IMR-90 (cell line): ENCODE measurements around the gene SH3RF3. TPM values are rescaled to one million over a fixed set of nuclear protein-coding genes. Genes with fewer than 3 reads are reported as not detected.

Experiments used
- ATAC-seq: fragments of 200-7000 bp; cut with Tn5 transposase; 2 replicates; pipeline ENCODE4 v1.9.1; 2020; ENCODE audit warnings: low read depth, mild to moderate bottlenecking, moderate library complexity
- BruUV-seq: library from RNA; stranded (reverse); fragments of 400-500 nt; replicated peaks from 2 replicates; lab custom pipeline; 2021; lab: Mats Ljungman, UMichigan
- CTCF ChIA-PET: fragments of 300-600 bp; formaldehyde crosslinking; extraction: SDS; loops from one replicate; lab custom pipeline; 2021; ENCODE audit warnings: antibody characterized with exemption; lab: Yijun Ruan, JAX
- POLR2A ChIA-PET: fragments of 300-600 bp; sonication (Branson Sonifier 250); formaldehyde crosslinking; loops from one replicate; lab custom pipeline; 2022; ENCODE audit warnings: antibody characterized with exemption; ENCODE audit not compliant: unreplicated experiment; lab: Charles Lee
- DNase-seq: peaks from one replicate; pipeline ENCODE4 v3.0.0; 2013
- H2AFZ ChIP-seq: replicated peaks from 2 replicates; pipeline ENCODE3; 2013; ENCODE audit warnings: low read length, mild to moderate bottlenecking; ENCODE audit not compliant: poor library complexity
- H2AK5ac ChIP-seq: 2 replicates; pipeline ENCODE4 v1.6.1; 2013; ENCODE audit warnings: low read depth, low read length, inconsistent platforms
- H2AK9ac ChIP-seq: replicated peaks from 2 replicates; pipeline ENCODE3; 2013; ENCODE audit warnings: mild to moderate bottlenecking, low read depth, low read length, moderate library complexity; ENCODE audit not compliant: poor library complexity
- H2BK120ac ChIP-seq: 2 replicates; pipeline ENCODE4 v1.6.1; 2013; ENCODE audit warnings: low read depth, low read length, inconsistent platforms
- H2BK15ac ChIP-seq: 3 replicates; pipeline ENCODE4 v1.6.1; 2013; ENCODE audit warnings: low read depth, low read length, inconsistent platforms
- H2BK20ac ChIP-seq: 2 replicates; pipeline ENCODE4 v1.6.1; 2013; ENCODE audit warnings: low read depth, mild to moderate bottlenecking, inconsistent platforms, low read length, moderate library complexity
- H2BK5ac ChIP-seq: 2 replicates; pipeline ENCODE4 v1.6.1; 2013; ENCODE audit warnings: mild to moderate bottlenecking, low read depth, low read length, inconsistent platforms; ENCODE audit not compliant: poor library complexity, severe bottlenecking
- H3K14ac ChIP-seq: replicated peaks from 2 replicates; pipeline ENCODE4 v1.6.1; 2013; ENCODE audit warnings: low read depth, low read length, inconsistent platforms
- H3K18ac ChIP-seq: 2 replicates; pipeline ENCODE4 v1.6.1; 2013; ENCODE audit warnings: low read depth, low read length, control low read depth
- H3K23ac ChIP-seq: 2 replicates; pipeline ENCODE4 v1.6.1; 2013; ENCODE audit warnings: low read depth, low read length, inconsistent platforms
- H3K27ac ChIP-seq: 2 replicates; pipeline ENCODE4 v1.5.1; 2013; ENCODE audit warnings: mild to moderate bottlenecking, control low read depth, low read length; ENCODE audit not compliant: insufficient read depth
- H3K27me3 ChIP-seq: 2 replicates; pipeline ENCODE4 v1.6.1; 2013; ENCODE audit warnings: low read length; ENCODE audit not compliant: control insufficient read depth, insufficient read depth
- H3K36me3 ChIP-seq: 2 replicates; pipeline ENCODE4 v1.6.1; 2013; ENCODE audit warnings: low read length, mixed read lengths; ENCODE audit not compliant: control insufficient read depth, insufficient read depth
- H3K4ac ChIP-seq: 2 replicates; pipeline ENCODE4 v1.6.1; 2013; ENCODE audit warnings: low read depth, low read length, inconsistent platforms
- H3K4me1 ChIP-seq: 2 replicates; pipeline ENCODE4 v1.6.1; 2013; ENCODE audit warnings: low read length, mixed read lengths; ENCODE audit not compliant: control insufficient read depth, insufficient read depth
- H3K4me2 ChIP-seq: 2 replicates; pipeline ENCODE4 v1.6.1; 2013; ENCODE audit warnings: low read depth, mild to moderate bottlenecking, control low read depth, low read length, moderate library complexity
- H3K4me3 ChIP-seq: 2 replicates; pipeline ENCODE4 v1.5.1; 2013; ENCODE audit warnings: low read depth, mild to moderate bottlenecking, control low read depth, low read length, moderate library complexity; ENCODE audit not compliant: insufficient read depth
- H3K56ac ChIP-seq: 2 replicates; pipeline ENCODE4 v1.6.1; 2013; ENCODE audit warnings: low read length, inconsistent platforms; ENCODE audit not compliant: insufficient read depth; ENCODE audit errors: extremely low read depth
- H3K79me1 ChIP-seq, 2 experiments: 2 replicates each; pipeline ENCODE4 v1.6.1; 2013; ENCODE audit warnings: low read length in 2 of 2, inconsistent platforms in 1 of 2, low read depth in 1 of 2
- H3K9ac ChIP-seq: 2 replicates; pipeline ENCODE4 v1.6.1; 2013; ENCODE audit warnings: low read depth, low read length, control low read depth
- H3K9me1 ChIP-seq: 2 replicates; pipeline ENCODE4 v1.6.1; 2013; ENCODE audit warnings: low read length, inconsistent platforms; ENCODE audit not compliant: insufficient read depth
- H3K9me3 ChIP-seq: 2 replicates; pipeline ENCODE4 v1.6.1; 2013; ENCODE audit warnings: low read length; ENCODE audit not compliant: control insufficient read depth, insufficient read depth
- H4K20me1 ChIP-seq: 2 replicates; pipeline ENCODE4 v1.6.1; 2013; ENCODE audit warnings: low read length, inconsistent platforms; ENCODE audit not compliant: insufficient read depth
- H4K5ac ChIP-seq: 2 replicates; pipeline ENCODE4 v1.6.1; 2013; ENCODE audit warnings: mild to moderate bottlenecking, low read depth, low read length, control low read depth
- H4K8ac ChIP-seq, 2 experiments: 2 replicates each; pipeline ENCODE4 v1.6.1; 2013; ENCODE audit warnings: low read depth in 2 of 2, low read length in 2 of 2, control low read depth in 1 of 2, inconsistent platforms in 1 of 2
- H4K91ac ChIP-seq: 2 replicates; pipeline ENCODE4 v1.6.1; 2013; ENCODE audit warnings: low read depth, low read length, inconsistent platforms; ENCODE audit not compliant: insufficient read depth
- CHD1 ChIP-seq: IDR thresholded peaks from 2 replicates; pipeline ENCODE4 v1.6.1; 2012; ENCODE audit warnings: low read depth, low read length, improper control_type of control experiment
- MXI1 ChIP-seq: IDR thresholded peaks from 2 replicates; pipeline ENCODE4 v1.6.1; 2012; ENCODE audit warnings: low read depth, mild to moderate bottlenecking, low read length, moderate library complexity, borderline replicate concordance
- POLR2A ChIP-seq: IDR thresholded peaks from 2 replicates; pipeline ENCODE4 v1.6.1; 2012; ENCODE audit warnings: mild to moderate bottlenecking, low read depth, low read length
- WGBS, 2 experiments: methylation state at CpG; one replicate each; pipeline versions ENCODE4 v1.1.5 to v1.1.7; 2013; ENCODE audit warnings: missing lambda C conversion rate in 2 of 2; ENCODE audit not compliant: insufficient read length in 1 of 2; ENCODE audit errors: extremely low coverage in 2 of 2; 5-methylcytosine and 5-hydroxymethylcytosine counted together
- dilution Hi-C: fragments of 300-500 bp; cut with HindIII; formaldehyde crosslinking; loops from one replicate; pipeline ENCODE4 v1.14.3; 2018; ENCODE audit warnings: low sequenced_read_pairs; ENCODE audit not compliant: unreplicated experiment
- in situ Hi-C: fragments of 300-500 bp; cut with MboI; formaldehyde crosslinking; loops from 3 replicates; pipeline ENCODE4 v1.14.3; 2019; ENCODE audit warnings: low sequenced_read_pairs, inconsistent platforms, mixed read lengths
- intact Hi-C: fragments of 100-400 bp; cut with micrococcal nuclease; formaldehyde crosslinking; loops from 2 replicates; pipeline ENCODE4 v1.10.0; 2022
- polyA plus RNA-seq, 3 experiments: library from polyadenylated mRNA; depleted of rRNA; stranded (reverse); fragments of >200 nt; gene quantifications; 2 replicates each; pipeline ENCODE4 v1.2.3, GENCODE V29; 2012; ENCODE audit warnings: low replicate concordance in 1 of 3
- total RNA-seq: library from RNA; depleted of rRNA; stranded (reverse); fragments of >200 nt; gene quantifications from 2 replicates; pipeline ENCODE4 v1.2.3, GENCODE V29; 2012

SH3RF3 gene
- total and polyA plus RNA-seq, 2 of the 4 experiments (the other 2 are of a cell fraction), result 3.4 to 5.3 TPM

GRCh38 chr2:109129356-109129920 lies 433 bp downstream of the SH3RF3 start:
- Histone ChIP-seq H4K5ac (peak overlapping the region; percentile 21), H3K27ac (peak overlapping the region; percentile 83), H3K56ac (no peak overlapping the region), H3K4me1 (peaks cover 17% of the 10 kb centered on the region), H3K23ac (peak overlapping the region; percentile 71; the same call in 1 of the 2 replicates), H3K4ac (peak overlapping the region; percentile 83), H2BK15ac (peak overlapping the region; percentile 81; the same call in 2 of the 3 replicates), H4K91ac (peak overlapping the region; percentile 79), H3K36me3 (no peaks in the 10 kb centered on the region), H3K14ac (peak overlapping the region; percentile 85), H2BK120ac (peak overlapping the region; percentile 83), H4K20me1 (peaks cover 56% of the 10 kb centered on the region), H3K18ac (peak overlapping the region; percentile 33; the same call in 1 of the 2 replicates), H4K8ac (peak overlapping the region in 1 of 2 experiments; percentile 67; a peak in 2 of 4 replicates), H2AK9ac (peak overlapping the region; percentile 86), H3K4me3 (peak overlapping the region; percentile 58), H3K4me2 (peak overlapping the region; percentile 84), H2BK20ac (no peak overlapping the region), H2BK5ac (peak overlapping the region; percentile 80), H2AK5ac (peak overlapping the region; percentile 74), H3K79me1 (peaks cover 3 to 62% of the 10 kb centered on the region in 2 experiments; a peak in 3 of 4 replicates), H3K9me3 (0 out of 2 replicates have a peak, but pooled peaks cover 2% of the 10 kb centered on the region), H2AFZ (peak overlapping the region; percentile 90), H3K9me1 (peaks cover 16% of the 10 kb centered on the region), H3K9ac (peak overlapping the region; percentile 85), H3K27me3 (no peaks in the 10 kb centered on the region)
- CTCF ChIA-PET, result no interaction called here
- no TSS peak for BruUV-seq
- whole genome bisulfite sequencing, 2 experiments, result 0% methylated on average over 40 of the region's 70 CpGs; no CpG with 5 or more reads in 1 of the 2 experiments
- intact Hi-C loops (loop anchor here (2.0 to 5.0 kb wide), 5 partner anchors 43 to 248 kb away; no protein-coding TSS in a partner anchor), in situ Hi-C loops (loop anchor here (5.0 to 25.0 kb wide), 2 partner anchors 208 to 378 kb away; no protein-coding TSS in a partner anchor), dilution Hi-C loops (no loop called here)
- TF ChIP-seq POLR2A, result peak; percentile 9; the same call in 1 of the 2 replicates
- TF ChIP-seq CHD1, result no peak
- peak; percentile 63; the same call in 1 of the 2 replicates for TF ChIP-seq MXI1
- peak; percentile 22 for ATAC-seq
- no peak for DNase-seq
- POLR2A ChIA-PET, result interaction anchor here (0.6 to 0.8 kb wide), 2 partner anchors 111 to 254 kb away, joined by 3 to 4 read pairs; no protein-coding TSS in a partner anchor
